ENCODE results near the gene ARID3A. TPM values are rescaled to one million over a fixed set of nuclear protein-coding genes. Genes with fewer than 3 reads are reported as not detected.

ARID3A gene
- total and polyA plus RNA-seq, 2 of the 4 experiments (the other 2 are of a cell fraction): 16.0 to 23.1 TPM

- dilution Hi-C loops (cut with HindIII; ENCODE audit: low sequenced_read_pairs, unreplicated experiment) (no loop called here), in situ Hi-C loops (cut with MboI; ENCODE audit: low sequenced_read_pairs) (no loop called here), intact Hi-C loops (cut with micrococcal nuclease) (no loop called here)
- Histone ChIP-seq H3K27me3 (ENCODE audit: control insufficient read depth, insufficient read depth, low read length) (no peaks in the 10 kb centered on the region), H3K9me3 (ENCODE audit: control insufficient read depth, insufficient read depth, low read length) (no peaks in the 10 kb centered on the region), H3K9ac (ENCODE audit: low read depth, low read length) (no peak overlapping the region), H3K56ac (ENCODE audit: extremely low read depth, insufficient read depth, low read length) (no peak overlapping the region), H2AK9ac (replicated peaks; ENCODE audit: low read depth, low read length, poor library complexity) (no peak overlapping the region), H4K91ac (ENCODE audit: insufficient read depth, low read depth, low read length) (no peak overlapping the region), H2BK120ac (ENCODE audit: low read depth, low read length) (no peak overlapping the region), H2BK5ac (ENCODE audit: low read depth, low read length, poor library complexity, severe bottlenecking) (no peak overlapping the region), H2AFZ (replicated peaks; ENCODE audit: low read length, poor library complexity) (no peak overlapping the region), H3K27ac (ENCODE audit: insufficient read depth, low read length) (no peak overlapping the region), H4K5ac (ENCODE audit: low read depth, low read length) (no peak overlapping the region), H4K8ac (ENCODE audit: low read depth in 2 of 2, low read length in 2 of 2) (no peak overlapping the region), H3K4me3 (ENCODE audit: insufficient read depth, low read depth, low read length) (no peak overlapping the region), H2AK5ac (ENCODE audit: low read depth, low read length) (no peak overlapping the region), H2BK15ac (ENCODE audit: low read depth, low read length) (no peak overlapping the region), H3K4ac (ENCODE audit: low read depth, low read length) (no peak overlapping the region), H4K20me1 (ENCODE audit: insufficient read depth, low read length) (peaks cover 76% of the 10 kb centered on the region), H3K36me3 (ENCODE audit: control insufficient read depth, insufficient read depth, low read length) (peaks cover 38% of the 10 kb centered on the region), H3K79me1 (ENCODE audit: low read depth in 1 of 2, low read length in 2 of 2) (peaks cover 0 to 57% of the 10 kb centered on the region in 2 experiments; a peak in 2 of 4 replicates), H3K4me2 (ENCODE audit: low read depth, low read length) (no peak overlapping the region), H2BK20ac (ENCODE audit: low read depth, low read length) (no peak overlapping the region), H3K4me1 (ENCODE audit: control insufficient read depth, insufficient read depth, low read length) (peaks cover 40% of the 10 kb centered on the region), H3K23ac (ENCODE audit: low read depth, low read length) (no peak overlapping the region), H3K14ac (replicated peaks; ENCODE audit: low read depth, low read length) (no peak overlapping the region), H3K18ac (ENCODE audit: low read depth, low read length) (no peak overlapping the region), H3K9me1 (ENCODE audit: insufficient read depth, low read length) (peaks cover 9% of the 10 kb centered on the region; the same call in 1 of the 2 replicates)
- ChIA-PET CTCF (no interaction called here), POLR2A (ENCODE audit: unreplicated experiment) (no interaction called here)
- WGBS, 2 experiments (ENCODE audit: extremely low coverage in 2 of 2, insufficient read length in 1 of 2): 83% methylated on average over 3 of the region's 10 CpGs; no CpG with 5 or more reads in 1 of the 2 experiments
- TF ChIP-seq MAZ (IDR thresholded peaks at IDR 0.05; ENCODE audit: borderline replicate concordance, low read depth, low read length) (no peak), RCOR1 (IDR thresholded peaks at IDR 0.05; ENCODE audit: insufficient replicate concordance, low read length) (no peak), FOS (IDR thresholded peaks at IDR 0.05; ENCODE audit: low read depth, low read length) (no peak), ELK1 (IDR thresholded peaks at IDR 0.05; ENCODE audit: borderline replicate concordance, low read depth, low read length) (no peak), CHD1 (IDR thresholded peaks at IDR 0.05; ENCODE audit: low read depth, low read length) (no peak), BHLHE40 (IDR thresholded peaks at IDR 0.05; ENCODE audit: low read depth, low read length) (no peak), RAD21 (IDR thresholded peaks at IDR 0.05; ENCODE audit: low read length) (no peak), RFX5 (IDR thresholded peaks at IDR 0.05; ENCODE audit: low read depth, low read length) (no peak), NFE2L2 (IDR thresholded peaks at IDR 0.05; ENCODE audit: low read depth, low read length) (no peak), MXI1 (IDR thresholded peaks at IDR 0.05; ENCODE audit: borderline replicate concordance, low read depth, low read length) (no peak), CTCF (conservative IDR thresholded peaks at IDR 0.05; ENCODE audit: low read depth, low read length) (no peak), USF2 (IDR thresholded peaks at IDR 0.05; ENCODE audit: low read depth, low read length) (no peak)
- no peak for DNase-seq
- no peak for ATAC-seq (ENCODE audit: low read depth)
- BruUV-seq (replicated peaks): no TSS peak
Observed at GRCh38 chr19:1013218-1013617, 87.4 kb downstream of the ARID3A start.

Measured in IMR-90 (cell line).